GM21619 (cell line): ENCODE measurements around the gene ZNF407.
"Not testable (repeated sequence)": the region's sequence is repeated elsewhere in the genome, so short reads cannot be mapped to it uniquely, and the experiment has no call there.

Experiments used
- ATAC-seq: cut with Tn5 transposase; IDR thresholded peaks from one replicate; pipeline ENCODE4 v1.9.1; 2021; ENCODE audit not compliant: unreplicated experiment

ZNF407 gene

GRCh38 chr18:74597662-74598349 lies at the start of gene ZNF407:
TSS of gene ZNF407 (plus strand) at chr18:74597870. CDS start at chr18:74631020, 33,150 bp downstream.
- ATAC-seq, result peak; percentile 69

- no peak for ATAC-seq
These were observed 48.0 kb upstream of the ZNF407 start for GRCh38 chr18:74549591-74550104.

- no peak for ATAC-seq
These were observed 46.8 kb upstream of the ZNF407 start for GRCh38 chr18:74550886-74551285.

GRCh38 chr18:74551452-74551851 lies 46.2 kb upstream of the ZNF407 start:
- ATAC-seq, result no peak

GRCh38 chr18:74551936-74552555 lies 45.6 kb upstream of the ZNF407 start:
- ATAC-seq, result peak; percentile 98

GRCh38 chr18:74556126-74556525 lies 41.5 kb upstream of the ZNF407 start:
- no peak for ATAC-seq

- no peak for ATAC-seq
These were observed 39.6 kb upstream of the ZNF407 start for GRCh38 chr18:74558096-74558495.

- ATAC-seq, result no peak
These were observed 35.4 kb upstream of the ZNF407 start for GRCh38 chr18:74562131-74562730.

- no peak for ATAC-seq
These were observed 34.9 kb upstream of the ZNF407 start for GRCh38 chr18:74562775-74563174.

- no peak for ATAC-seq
These were observed 33.7 kb upstream of the ZNF407 start for GRCh38 chr18:74563999-74564398.

GRCh38 chr18:74565164-74565563 lies 32.5 kb upstream of the ZNF407 start:
- not testable (repeated sequence) for ATAC-seq

GRCh38 chr18:74565993-74566392 lies 31.7 kb upstream of the ZNF407 start:
- not testable (repeated sequence) for ATAC-seq

GRCh38 chr18:74567822-74568221 lies 29.8 kb upstream of the ZNF407 start:
- ATAC-seq, result no peak

- ATAC-seq, result no peak
These were observed 28.3 kb upstream of the ZNF407 start for GRCh38 chr18:74569401-74569800.

GRCh38 chr18:74570266-74570665 lies 27.4 kb upstream of the ZNF407 start:
- ATAC-seq, result no peak

GRCh38 chr18:74571895-74572680 lies 25.6 kb upstream of the ZNF407 start:
- ATAC-seq, result no peak

- ATAC-seq, result no peak
These were observed 24.6 kb upstream of the ZNF407 start for GRCh38 chr18:74573053-74573452.

- no peak for ATAC-seq
These were observed 22.8 kb upstream of the ZNF407 start for GRCh38 chr18:74574916-74575315.

GRCh38 chr18:74577019-74577418 lies 20.7 kb upstream of the ZNF407 start:
- no peak for ATAC-seq

GRCh38 chr18:74579496-74580065 lies 18.1 kb upstream of the ZNF407 start:
- ATAC-seq, result no peak

- no peak for ATAC-seq
These were observed 15.0 kb upstream of the ZNF407 start for GRCh38 chr18:74582642-74583041.
